Measurements from ENCODE around the gene AFAP1L2. TPM values are rescaled to one million over a fixed set of nuclear protein-coding genes. Genes with fewer than 3 reads are reported as not detected.

AFAP1L2 gene
- total RNA-seq, 1 donor from 2014 or later = 0.98 TPM

GRCh38 chr10:114305521-114305925 is 98.8 kb downstream of the AFAP1L2 start:
- peaks cover 21% of the 10 kb centered on the region for H3K27me3 Mint-ChIP-seq
- no peak for TF ChIP-seq CTCF (IDR thresholded peaks at IDR 0.05; ENCODE audit: unreplicated experiment)
- no peak overlapping the region for H3K27ac Mint-ChIP-seq
- no peaks in the 10 kb centered on the region for H3K9me3 Mint-ChIP-seq (ENCODE audit: low read depth)
- no peak for DNase-seq (ENCODE audit: low spot score, unreplicated experiment)
- peaks cover 8% of the 10 kb centered on the region for H3K4me1 Mint-ChIP-seq (ENCODE audit: low read depth)
- no peaks in the 10 kb centered on the region for H3K36me3 Mint-ChIP-seq (ENCODE audit: insufficient read depth)
- peak overlapping the region; percentile 80 for H3K4me3 Mint-ChIP-seq (ENCODE audit: low read depth)

GRCh38 chr10:114304571-114305421 is 99.5 kb downstream of the AFAP1L2 start:
- peak; percentile 59 for DNase-seq (ENCODE audit: low spot score, unreplicated experiment)
- H3K27ac Mint-ChIP-seq = peak overlapping the region; percentile 17
- H3K4me3 Mint-ChIP-seq (ENCODE audit: low read depth) = peak overlapping the region; percentile 80

GRCh38 chr10:114304017-114304570 is 100.2 kb downstream of the AFAP1L2 start:
- Mint-ChIP-seq H3K4me1 (ENCODE audit: low read depth) (peaks cover 8% of the 10 kb centered on the region), H3K27me3 (peaks cover 21% of the 10 kb centered on the region), H3K4me3 (ENCODE audit: low read depth) (peak overlapping the region; percentile 80), H3K27ac (peak overlapping the region; percentile 17), H3K9me3 (ENCODE audit: low read depth) (no peaks in the 10 kb centered on the region), H3K36me3 (ENCODE audit: insufficient read depth) (peaks cover 2% of the 10 kb centered on the region)
- peak; percentile 67 for DNase-seq (ENCODE audit: low spot score, unreplicated experiment)
- TF ChIP-seq CTCF (IDR thresholded peaks at IDR 0.05; ENCODE audit: unreplicated experiment) = peak; percentile 80

More at GRCh38 chr10:114304571-114305421, 99.5 kb downstream of the AFAP1L2 start:
- Mint-ChIP-seq H3K9me3 (ENCODE audit: low read depth) (no peaks in the 10 kb centered on the region), H3K36me3 (ENCODE audit: insufficient read depth) (no peaks in the 10 kb centered on the region), H3K27me3 (peaks cover 21% of the 10 kb centered on the region), H3K4me1 (ENCODE audit: low read depth) (peaks cover 8% of the 10 kb centered on the region)
- peak; percentile 65 for TF ChIP-seq CTCF (IDR thresholded peaks at IDR 0.05; ENCODE audit: unreplicated experiment)

GRCh38 chr10:114303556-114303955 is 100.7 kb downstream of the AFAP1L2 start:
- Mint-ChIP-seq H3K27ac (no peak overlapping the region), H3K36me3 (ENCODE audit: insufficient read depth) (peaks cover 2% of the 10 kb centered on the region), H3K9me3 (ENCODE audit: low read depth) (no peaks in the 10 kb centered on the region), H3K4me3 (ENCODE audit: low read depth) (no peak overlapping the region), H3K27me3 (peaks cover 21% of the 10 kb centered on the region), H3K4me1 (ENCODE audit: low read depth) (peaks cover 8% of the 10 kb centered on the region)
- TF ChIP-seq CTCF (IDR thresholded peaks at IDR 0.05; ENCODE audit: unreplicated experiment) = no peak
- no peak for DNase-seq (ENCODE audit: low spot score, unreplicated experiment)

- peaks cover 4% of the 10 kb centered on the region for H3K36me3 Mint-ChIP-seq (ENCODE audit: insufficient read depth)
- DNase-seq (ENCODE audit: low spot score, unreplicated experiment) = no peak
- H3K4me1 Mint-ChIP-seq (ENCODE audit: low read depth) = peaks cover 6% of the 10 kb centered on the region
- peaks cover 9% of the 10 kb centered on the region for H3K27me3 Mint-ChIP-seq
- H3K4me3 Mint-ChIP-seq (ENCODE audit: low read depth) = no peak overlapping the region
- H3K9me3 Mint-ChIP-seq (ENCODE audit: low read depth) = no peaks in the 10 kb centered on the region
- no peak overlapping the region for H3K27ac Mint-ChIP-seq
- TF ChIP-seq CTCF (IDR thresholded peaks at IDR 0.05; ENCODE audit: unreplicated experiment) = no peak
Observed at GRCh38 chr10:114301951-114302710, 102.2 kb downstream of the AFAP1L2 start.

Measured in progenitor cell of endocrine pancreas (in vitro differentiated cells).